IMR-90 (cell line): ENCODE results near the gene LRCOL1. TPM values are rescaled to one million over a fixed set of nuclear protein-coding genes. Genes with fewer than 3 reads are reported as not detected.

ENCODE experiments used
- ATAC-seq: fragments of 200-7000 bp; cut with Tn5 transposase; 2 replicates; pipeline ENCODE4 v1.9.1; 2020; ENCODE audit warnings: low read depth, mild to moderate bottlenecking, moderate library complexity
- BruUV-seq: library from RNA; stranded (reverse); fragments of 400-500 nt; replicated peaks from 2 replicates; lab custom pipeline; 2021; lab: Mats Ljungman, UMichigan
- CTCF ChIA-PET: fragments of 300-600 bp; formaldehyde crosslinking; extraction: SDS; loops from one replicate; lab custom pipeline; 2021; ENCODE audit warnings: antibody characterized with exemption; lab: Yijun Ruan, JAX
- POLR2A ChIA-PET: fragments of 300-600 bp; sonication (Branson Sonifier 250); formaldehyde crosslinking; loops from one replicate; lab custom pipeline; 2022; ENCODE audit warnings: antibody characterized with exemption; ENCODE audit not compliant: unreplicated experiment; lab: Charles Lee
- DNase-seq: peaks from one replicate; pipeline ENCODE4 v3.0.0; 2013
- H2AFZ ChIP-seq: replicated peaks from 2 replicates; pipeline ENCODE3; 2013; ENCODE audit warnings: low read length, mild to moderate bottlenecking; ENCODE audit not compliant: poor library complexity
- H2AK5ac ChIP-seq: 2 replicates; pipeline ENCODE4 v1.6.1; 2013; ENCODE audit warnings: low read depth, low read length, inconsistent platforms
- H2AK9ac ChIP-seq: replicated peaks from 2 replicates; pipeline ENCODE3; 2013; ENCODE audit warnings: mild to moderate bottlenecking, low read depth, low read length, moderate library complexity; ENCODE audit not compliant: poor library complexity
- H2BK120ac ChIP-seq: 2 replicates; pipeline ENCODE4 v1.6.1; 2013; ENCODE audit warnings: low read depth, low read length, inconsistent platforms
- H2BK15ac ChIP-seq: 3 replicates; pipeline ENCODE4 v1.6.1; 2013; ENCODE audit warnings: low read depth, low read length, inconsistent platforms
- H2BK20ac ChIP-seq: 2 replicates; pipeline ENCODE4 v1.6.1; 2013; ENCODE audit warnings: low read depth, mild to moderate bottlenecking, inconsistent platforms, low read length, moderate library complexity
- H2BK5ac ChIP-seq: 2 replicates; pipeline ENCODE4 v1.6.1; 2013; ENCODE audit warnings: mild to moderate bottlenecking, low read depth, low read length, inconsistent platforms; ENCODE audit not compliant: poor library complexity, severe bottlenecking
- H3K14ac ChIP-seq: replicated peaks from 2 replicates; pipeline ENCODE4 v1.6.1; 2013; ENCODE audit warnings: low read depth, low read length, inconsistent platforms
- H3K18ac ChIP-seq: 2 replicates; pipeline ENCODE4 v1.6.1; 2013; ENCODE audit warnings: low read depth, low read length, control low read depth
- H3K23ac ChIP-seq: 2 replicates; pipeline ENCODE4 v1.6.1; 2013; ENCODE audit warnings: low read depth, low read length, inconsistent platforms
- H3K27ac ChIP-seq: 2 replicates; pipeline ENCODE4 v1.5.1; 2013; ENCODE audit warnings: mild to moderate bottlenecking, control low read depth, low read length; ENCODE audit not compliant: insufficient read depth
- H3K27me3 ChIP-seq: 2 replicates; pipeline ENCODE4 v1.6.1; 2013; ENCODE audit warnings: low read length; ENCODE audit not compliant: control insufficient read depth, insufficient read depth
- H3K36me3 ChIP-seq: 2 replicates; pipeline ENCODE4 v1.6.1; 2013; ENCODE audit warnings: low read length, mixed read lengths; ENCODE audit not compliant: control insufficient read depth, insufficient read depth
- H3K4ac ChIP-seq: 2 replicates; pipeline ENCODE4 v1.6.1; 2013; ENCODE audit warnings: low read depth, low read length, inconsistent platforms
- H3K4me1 ChIP-seq: 2 replicates; pipeline ENCODE4 v1.6.1; 2013; ENCODE audit warnings: low read length, mixed read lengths; ENCODE audit not compliant: control insufficient read depth, insufficient read depth
- H3K4me2 ChIP-seq: 2 replicates; pipeline ENCODE4 v1.6.1; 2013; ENCODE audit warnings: low read depth, mild to moderate bottlenecking, control low read depth, low read length, moderate library complexity
- H3K4me3 ChIP-seq: 2 replicates; pipeline ENCODE4 v1.5.1; 2013; ENCODE audit warnings: low read depth, mild to moderate bottlenecking, control low read depth, low read length, moderate library complexity; ENCODE audit not compliant: insufficient read depth
- H3K56ac ChIP-seq: 2 replicates; pipeline ENCODE4 v1.6.1; 2013; ENCODE audit warnings: low read length, inconsistent platforms; ENCODE audit not compliant: insufficient read depth; ENCODE audit errors: extremely low read depth
- H3K79me1 ChIP-seq, 2 experiments: 2 replicates each; pipeline ENCODE4 v1.6.1; 2013; ENCODE audit warnings: low read length in 2 of 2, inconsistent platforms in 1 of 2, low read depth in 1 of 2
- H3K9ac ChIP-seq: 2 replicates; pipeline ENCODE4 v1.6.1; 2013; ENCODE audit warnings: low read depth, low read length, control low read depth
- H3K9me1 ChIP-seq: 2 replicates; pipeline ENCODE4 v1.6.1; 2013; ENCODE audit warnings: low read length, inconsistent platforms; ENCODE audit not compliant: insufficient read depth
- H3K9me3 ChIP-seq: 2 replicates; pipeline ENCODE4 v1.6.1; 2013; ENCODE audit warnings: low read length; ENCODE audit not compliant: control insufficient read depth, insufficient read depth
- H4K20me1 ChIP-seq: 2 replicates; pipeline ENCODE4 v1.6.1; 2013; ENCODE audit warnings: low read length, inconsistent platforms; ENCODE audit not compliant: insufficient read depth
- H4K5ac ChIP-seq: 2 replicates; pipeline ENCODE4 v1.6.1; 2013; ENCODE audit warnings: mild to moderate bottlenecking, low read depth, low read length, control low read depth
- H4K8ac ChIP-seq, 2 experiments: 2 replicates each; pipeline ENCODE4 v1.6.1; 2013; ENCODE audit warnings: low read depth in 2 of 2, low read length in 2 of 2, control low read depth in 1 of 2, inconsistent platforms in 1 of 2
- H4K91ac ChIP-seq: 2 replicates; pipeline ENCODE4 v1.6.1; 2013; ENCODE audit warnings: low read depth, low read length, inconsistent platforms; ENCODE audit not compliant: insufficient read depth
- CTCF ChIP-seq: conservative IDR thresholded peaks from 2 replicates; pipeline ENCODE4 v1.5.1; 2012; ENCODE audit warnings: mild to moderate bottlenecking, low read depth, low read length, improper control_type of control experiment
- ELK1 ChIP-seq: fragments of 150-350 bp; IDR thresholded peaks from 2 replicates; pipeline ENCODE4 v1.6.1; 2016; ENCODE audit warnings: low read depth, mild to moderate bottlenecking, low read length, moderate library complexity, borderline replicate concordance
- MAFK ChIP-seq: IDR thresholded peaks from 2 replicates; pipeline ENCODE4 v1.6.1; 2012; ENCODE audit warnings: low read depth, low read length, improper control_type of control experiment
- MAZ ChIP-seq: IDR thresholded peaks from 2 replicates; pipeline ENCODE4 v1.6.1; 2012; ENCODE audit warnings: low read depth, mild to moderate bottlenecking, low read length, improper control_type of control experiment, moderate library complexity, borderline replicate concordance
- MXI1 ChIP-seq: IDR thresholded peaks from 2 replicates; pipeline ENCODE4 v1.6.1; 2012; ENCODE audit warnings: low read depth, mild to moderate bottlenecking, low read length, moderate library complexity, borderline replicate concordance
- RAD21 ChIP-seq: IDR thresholded peaks from 2 replicates; pipeline ENCODE4 v1.6.1; 2012; ENCODE audit warnings: low read length, improper control_type of control experiment
- RFX5 ChIP-seq: IDR thresholded peaks from 2 replicates; pipeline ENCODE4 v1.8.0; 2012; ENCODE audit warnings: low read depth, mild to moderate bottlenecking, low read length, moderate library complexity
- SMC3 ChIP-seq: fragments of 150-350 bp; IDR thresholded peaks from 2 replicates; pipeline ENCODE4 v1.6.1; 2016; ENCODE audit warnings: low read depth, mild to moderate bottlenecking, antibody characterized with exemption, low read length, moderate library complexity
- WGBS, 2 experiments: methylation state at CpG; one replicate each; pipeline versions ENCODE4 v1.1.5 to v1.1.7; 2013; ENCODE audit warnings: missing lambda C conversion rate in 2 of 2; ENCODE audit not compliant: insufficient read length in 1 of 2; ENCODE audit errors: extremely low coverage in 2 of 2; 5-methylcytosine and 5-hydroxymethylcytosine counted together
- dilution Hi-C: fragments of 300-500 bp; cut with HindIII; formaldehyde crosslinking; loops from one replicate; pipeline ENCODE4 v1.14.3; 2018; ENCODE audit warnings: low sequenced_read_pairs; ENCODE audit not compliant: unreplicated experiment
- in situ Hi-C: fragments of 300-500 bp; cut with MboI; formaldehyde crosslinking; loops from 3 replicates; pipeline ENCODE4 v1.14.3; 2019; ENCODE audit warnings: low sequenced_read_pairs, inconsistent platforms, mixed read lengths
- intact Hi-C: fragments of 100-400 bp; cut with micrococcal nuclease; formaldehyde crosslinking; loops from 2 replicates; pipeline ENCODE4 v1.10.0; 2022
- polyA plus RNA-seq, 3 experiments: library from polyadenylated mRNA; depleted of rRNA; stranded (reverse); fragments of >200 nt; gene quantifications; 2 replicates each; pipeline ENCODE4 v1.2.3, GENCODE V29; 2012; ENCODE audit warnings: low replicate concordance in 1 of 3
- total RNA-seq: library from RNA; depleted of rRNA; stranded (reverse); fragments of >200 nt; gene quantifications from 2 replicates; pipeline ENCODE4 v1.2.3, GENCODE V29; 2012

LRCOL1 gene
- total and polyA plus RNA-seq, 2 of the 4 experiments (the other 2 are of a cell fraction) = 1.0 TPM; not detected in 1

- no peak overlapping the region for H2BK5ac ChIP-seq
- no peak overlapping the region for H3K56ac ChIP-seq
- no peak overlapping the region for H3K14ac ChIP-seq
- H4K5ac ChIP-seq = no peak overlapping the region
- no peak overlapping the region for H3K4me2 ChIP-seq
- H4K8ac ChIP-seq = no peak overlapping the region
- ATAC-seq (no peak), DNase-seq (no peak)
- WGBS, 2 experiments = 95% methylated on average over 7 of the region's 31 CpGs; no CpG with 5 or more reads in 1 of the 2 experiments
- no peak overlapping the region for H3K4ac ChIP-seq
- intact Hi-C loops (no loop called here), in situ Hi-C loops (no loop called here), dilution Hi-C loops (no loop called here)
- H3K27ac ChIP-seq = no peak overlapping the region
- no peak overlapping the region for H3K9ac ChIP-seq
- H2AK9ac ChIP-seq = peak overlapping the region; percentile 82
- no peak overlapping the region for H3K4me3 ChIP-seq
- no peaks in the 10 kb centered on the region for H3K79me1 ChIP-seq
- no peak overlapping the region for H3K18ac ChIP-seq
- no peaks in the 10 kb centered on the region for H3K36me3 ChIP-seq
- CTCF ChIA-PET = interaction anchor here (0.9 kb wide), 1 partner anchor 13 kb away, joined by 3 read pairs; no protein-coding TSS in a partner anchor
- H3K23ac ChIP-seq = no peak overlapping the region
- no peak for TF ChIP-seq MAZ
- no peak for TF ChIP-seq MAFK
- no peak for TF ChIP-seq ELK1
- no peak for TF ChIP-seq RFX5
- TF ChIP-seq CTCF = no peak
- no peak for TF ChIP-seq MXI1
- TF ChIP-seq SMC3 = no peak
- no peak for TF ChIP-seq RAD21
- H3K9me3 ChIP-seq = no peaks in the 10 kb centered on the region
- POLR2A ChIA-PET = no interaction called here
- H2AFZ ChIP-seq = peak overlapping the region; percentile 92
- no peak overlapping the region for H4K91ac ChIP-seq
- no peak overlapping the region for H2BK20ac ChIP-seq
- no peak overlapping the region; the same call in 1 of the 2 replicates for H2AK5ac ChIP-seq
- H3K9me1 ChIP-seq = 0 out of 2 replicates have a peak, but pooled peaks cover 5% of the 10 kb centered on the region
- no peak overlapping the region for H2BK15ac ChIP-seq
- H3K27me3 ChIP-seq = peaks cover 23% of the 10 kb centered on the region; the same call in 1 of the 2 replicates
- peaks cover 2% of the 10 kb centered on the region; the same call in 1 of the 2 replicates for H4K20me1 ChIP-seq
- H2BK120ac ChIP-seq = 0 out of 2 replicates have a peak overlapping the region, but pooled peaks have one; percentile 15
- peaks cover 10% of the 10 kb centered on the region; the same call in 1 of the 2 replicates for H3K4me1 ChIP-seq
- no TSS peak for BruUV-seq
Observed at GRCh38 chr12:132601171-132601883, 9.1 kb downstream of the LRCOL1 start.
